GM23338 (cell line): ENCODE measurements around the gene AHDC1. TPM values are rescaled to one million over a fixed set of nuclear protein-coding genes. Genes with fewer than 3 reads are reported as not detected.
"Not testable (repeated sequence)": the region's sequence is repeated elsewhere in the genome, so short reads cannot be mapped to it uniquely, and the experiment has no call there.

Experiments
- ATAC-seq: fragments of 200-7000 bp; cut with Tn5 transposase; 3 replicates; pipeline ENCODE4 v1.9.1; 2020
- DNase-seq: peaks from one replicate; pipeline ENCODE4 v3.0.0-alpha.2; 2015; ENCODE audit warnings: low spot score
- H2AFZ ChIP-seq: fragments of 200-600 bp; sonication (generic); 2 replicates; pipeline ENCODE4 v1.8.0; 2016; ENCODE audit warnings: antibody characterized with exemption, mild to moderate bottlenecking, moderate library complexity
- H3F3A ChIP-seq: fragments of 200-600 bp; sonication (generic); replicated peaks from 2 replicates; pipeline ENCODE4 v1.8.0; 2017; ENCODE audit warnings: antibody characterized with exemption, mixed run types, low read depth
- H3K27ac ChIP-seq: fragments of 200-600 bp; sonication (generic); 2 replicates; pipeline ENCODE4 v1.6.1; 2016; ENCODE audit warnings: low read depth
- H3K27me3 ChIP-seq: fragments of 200-600 bp; sonication (generic); 2 replicates; pipeline ENCODE4 v1.8.0; 2016; ENCODE audit warnings: mild to moderate bottlenecking, mixed run types, moderate library complexity; ENCODE audit not compliant: insufficient read depth
- H3K36me3 ChIP-seq: fragments of 200-600 bp; sonication (generic); 2 replicates; pipeline ENCODE4 v1.8.0; 2016; ENCODE audit warnings: mild to moderate bottlenecking; ENCODE audit not compliant: insufficient read depth
- H3K4me1 ChIP-seq: fragments of 200-600 bp; sonication (generic); 2 replicates; pipeline ENCODE4 v1.8.0; 2016; ENCODE audit warnings: mild to moderate bottlenecking, moderate library complexity; ENCODE audit not compliant: insufficient read depth
- H3K4me2 ChIP-seq: fragments of 200-600 bp; sonication (generic); 2 replicates; pipeline ENCODE4 v1.7.1; 2017; ENCODE audit warnings: mixed run types
- H3K4me3 ChIP-seq: fragments of 200-600 bp; sonication (generic); 2 replicates; pipeline ENCODE4 v1.6.1; 2016; ENCODE audit warnings: mixed run types
- H3K79me2 ChIP-seq: fragments of 200-600 bp; sonication (generic); replicated peaks from 2 replicates; pipeline ENCODE4 v1.8.0; 2017; ENCODE audit warnings: mild to moderate bottlenecking; ENCODE audit not compliant: insufficient read depth
- H3K9me2 ChIP-seq: fragments of 200-600 bp; sonication (generic); 2 replicates; pipeline ENCODE4 v1.8.0; 2017; ENCODE audit not compliant: insufficient read depth
- H4K20me1 ChIP-seq: fragments of 200-600 bp; sonication (generic); replicated peaks from 2 replicates; pipeline ENCODE4 v1.8.0; 2017; ENCODE audit warnings: mild to moderate bottlenecking; ENCODE audit not compliant: insufficient read depth
- H3K27ac Mint-ChIP-seq: 2 replicates; pipeline ENCODE4 v1.8.0; 2020; ENCODE audit warnings: inconsistent platforms, mild to moderate bottlenecking, moderate library complexity, mixed read lengths
- H3K27me3 Mint-ChIP-seq: 3 replicates; pipeline ENCODE4 v1.8.0; 2022; ENCODE audit warnings: low read depth, mild to moderate bottlenecking, moderate library complexity, mixed read lengths, inconsistent platforms; ENCODE audit not compliant: insufficient read depth, poor library complexity
- H3K36me3 Mint-ChIP-seq: 3 replicates; pipeline ENCODE4 v1.8.0; 2021; ENCODE audit warnings: low read depth, mild to moderate bottlenecking, inconsistent platforms, moderate library complexity, mixed read lengths
- H3K4me1 Mint-ChIP-seq: 3 replicates; pipeline ENCODE4 v1.8.0; 2020; ENCODE audit warnings: mild to moderate bottlenecking, inconsistent platforms, mixed read lengths
- H3K4me3 Mint-ChIP-seq: 3 replicates; pipeline ENCODE4 v1.8.0; 2021; ENCODE audit warnings: moderate library complexity, mild to moderate bottlenecking, inconsistent platforms, mixed read lengths
- H3K9me3 Mint-ChIP-seq: 3 replicates; pipeline ENCODE4 v1.8.0; 2020; ENCODE audit warnings: moderate library complexity, mild to moderate bottlenecking, inconsistent platforms, mixed read lengths
- STAT1 ChIP-seq: IDR thresholded peaks from one replicate; pipeline ENCODE4 v1.6.1; 2016; ENCODE audit warnings: antibody characterized with exemption; ENCODE audit not compliant: unreplicated experiment
- polyA plus RNA-seq: library from polyadenylated mRNA; unstranded; fragments of >200 nt; fragmentation: Nextera tagmentation; extraction: Ambion mirVana; gene quantifications from 2 replicates; pipeline ENCODE4 v1.2.1, GENCODE V29; 2016
- total RNA-seq: library from RNA; depleted of rRNA; stranded (reverse); fragments of >200 nt; shearing (Covaris generic); gene quantifications from 2 replicates; pipeline ENCODE4 v1.2.3, GENCODE V29; 2014
- TF ChIP-seq, protein P1 (sequence below), 2 experiments: fragments of 200-600 bp in 1 of 2; sonication (generic) in 1 of 2; conservative IDR thresholded peaks; 2 replicates each; pipeline versions ENCODE4 v1.5.1 to v1.6.1; 2016 to 2017; ENCODE audit warnings: antibody characterized with exemption in 2 of 2, low read depth in 2 of 2, mild to moderate bottlenecking in 2 of 2, moderate library complexity in 1 of 2
- TF ChIP-seq, protein P2 (sequence below): fragments of 250-450 bp; sonication (Bioruptor Pico); IDR thresholded peaks from 2 replicates; pipeline ENCODE4 v1.5.0; 2020; ENCODE audit warnings: mild to moderate bottlenecking, moderate library complexity

The AHDC1 gene
- total and polyA plus RNA-seq, 2 experiments from 2014 or later: 8.3 to 22.2 TPM

GRCh38 chr1:27643600-27644368, 39.8 kb upstream of the AHDC1 start:
- ATAC-seq (peak; percentile 95), DNase-seq (peak; percentile 92)
- no peaks in the 10 kb centered on the region for H3K79me2 ChIP-seq
- TF ChIP-seq, protein P1, sequence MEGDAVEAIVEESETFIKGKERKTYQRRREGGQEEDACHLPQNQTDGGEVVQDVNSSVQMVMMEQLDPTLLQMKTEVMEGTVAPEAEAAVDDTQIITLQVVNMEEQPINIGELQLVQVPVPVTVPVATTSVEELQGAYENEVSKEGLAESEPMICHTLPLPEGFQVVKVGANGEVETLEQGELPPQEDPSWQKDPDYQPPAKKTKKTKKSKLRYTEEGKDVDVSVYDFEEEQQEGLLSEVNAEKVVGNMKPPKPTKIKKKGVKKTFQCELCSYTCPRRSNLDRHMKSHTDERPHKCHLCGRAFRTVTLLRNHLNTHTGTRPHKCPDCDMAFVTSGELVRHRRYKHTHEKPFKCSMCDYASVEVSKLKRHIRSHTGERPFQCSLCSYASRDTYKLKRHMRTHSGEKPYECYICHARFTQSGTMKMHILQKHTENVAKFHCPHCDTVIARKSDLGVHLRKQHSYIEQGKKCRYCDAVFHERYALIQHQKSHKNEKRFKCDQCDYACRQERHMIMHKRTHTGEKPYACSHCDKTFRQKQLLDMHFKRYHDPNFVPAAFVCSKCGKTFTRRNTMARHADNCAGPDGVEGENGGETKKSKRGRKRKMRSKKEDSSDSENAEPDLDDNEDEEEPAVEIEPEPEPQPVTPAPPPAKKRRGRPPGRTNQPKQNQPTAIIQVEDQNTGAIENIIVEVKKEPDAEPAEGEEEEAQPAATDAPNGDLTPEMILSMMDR (conservative IDR thresholded peaks at IDR 0.05; ENCODE audit: low read depth in 2 of 2): peak; percentile 79
- TF ChIP-seq, protein P2, sequence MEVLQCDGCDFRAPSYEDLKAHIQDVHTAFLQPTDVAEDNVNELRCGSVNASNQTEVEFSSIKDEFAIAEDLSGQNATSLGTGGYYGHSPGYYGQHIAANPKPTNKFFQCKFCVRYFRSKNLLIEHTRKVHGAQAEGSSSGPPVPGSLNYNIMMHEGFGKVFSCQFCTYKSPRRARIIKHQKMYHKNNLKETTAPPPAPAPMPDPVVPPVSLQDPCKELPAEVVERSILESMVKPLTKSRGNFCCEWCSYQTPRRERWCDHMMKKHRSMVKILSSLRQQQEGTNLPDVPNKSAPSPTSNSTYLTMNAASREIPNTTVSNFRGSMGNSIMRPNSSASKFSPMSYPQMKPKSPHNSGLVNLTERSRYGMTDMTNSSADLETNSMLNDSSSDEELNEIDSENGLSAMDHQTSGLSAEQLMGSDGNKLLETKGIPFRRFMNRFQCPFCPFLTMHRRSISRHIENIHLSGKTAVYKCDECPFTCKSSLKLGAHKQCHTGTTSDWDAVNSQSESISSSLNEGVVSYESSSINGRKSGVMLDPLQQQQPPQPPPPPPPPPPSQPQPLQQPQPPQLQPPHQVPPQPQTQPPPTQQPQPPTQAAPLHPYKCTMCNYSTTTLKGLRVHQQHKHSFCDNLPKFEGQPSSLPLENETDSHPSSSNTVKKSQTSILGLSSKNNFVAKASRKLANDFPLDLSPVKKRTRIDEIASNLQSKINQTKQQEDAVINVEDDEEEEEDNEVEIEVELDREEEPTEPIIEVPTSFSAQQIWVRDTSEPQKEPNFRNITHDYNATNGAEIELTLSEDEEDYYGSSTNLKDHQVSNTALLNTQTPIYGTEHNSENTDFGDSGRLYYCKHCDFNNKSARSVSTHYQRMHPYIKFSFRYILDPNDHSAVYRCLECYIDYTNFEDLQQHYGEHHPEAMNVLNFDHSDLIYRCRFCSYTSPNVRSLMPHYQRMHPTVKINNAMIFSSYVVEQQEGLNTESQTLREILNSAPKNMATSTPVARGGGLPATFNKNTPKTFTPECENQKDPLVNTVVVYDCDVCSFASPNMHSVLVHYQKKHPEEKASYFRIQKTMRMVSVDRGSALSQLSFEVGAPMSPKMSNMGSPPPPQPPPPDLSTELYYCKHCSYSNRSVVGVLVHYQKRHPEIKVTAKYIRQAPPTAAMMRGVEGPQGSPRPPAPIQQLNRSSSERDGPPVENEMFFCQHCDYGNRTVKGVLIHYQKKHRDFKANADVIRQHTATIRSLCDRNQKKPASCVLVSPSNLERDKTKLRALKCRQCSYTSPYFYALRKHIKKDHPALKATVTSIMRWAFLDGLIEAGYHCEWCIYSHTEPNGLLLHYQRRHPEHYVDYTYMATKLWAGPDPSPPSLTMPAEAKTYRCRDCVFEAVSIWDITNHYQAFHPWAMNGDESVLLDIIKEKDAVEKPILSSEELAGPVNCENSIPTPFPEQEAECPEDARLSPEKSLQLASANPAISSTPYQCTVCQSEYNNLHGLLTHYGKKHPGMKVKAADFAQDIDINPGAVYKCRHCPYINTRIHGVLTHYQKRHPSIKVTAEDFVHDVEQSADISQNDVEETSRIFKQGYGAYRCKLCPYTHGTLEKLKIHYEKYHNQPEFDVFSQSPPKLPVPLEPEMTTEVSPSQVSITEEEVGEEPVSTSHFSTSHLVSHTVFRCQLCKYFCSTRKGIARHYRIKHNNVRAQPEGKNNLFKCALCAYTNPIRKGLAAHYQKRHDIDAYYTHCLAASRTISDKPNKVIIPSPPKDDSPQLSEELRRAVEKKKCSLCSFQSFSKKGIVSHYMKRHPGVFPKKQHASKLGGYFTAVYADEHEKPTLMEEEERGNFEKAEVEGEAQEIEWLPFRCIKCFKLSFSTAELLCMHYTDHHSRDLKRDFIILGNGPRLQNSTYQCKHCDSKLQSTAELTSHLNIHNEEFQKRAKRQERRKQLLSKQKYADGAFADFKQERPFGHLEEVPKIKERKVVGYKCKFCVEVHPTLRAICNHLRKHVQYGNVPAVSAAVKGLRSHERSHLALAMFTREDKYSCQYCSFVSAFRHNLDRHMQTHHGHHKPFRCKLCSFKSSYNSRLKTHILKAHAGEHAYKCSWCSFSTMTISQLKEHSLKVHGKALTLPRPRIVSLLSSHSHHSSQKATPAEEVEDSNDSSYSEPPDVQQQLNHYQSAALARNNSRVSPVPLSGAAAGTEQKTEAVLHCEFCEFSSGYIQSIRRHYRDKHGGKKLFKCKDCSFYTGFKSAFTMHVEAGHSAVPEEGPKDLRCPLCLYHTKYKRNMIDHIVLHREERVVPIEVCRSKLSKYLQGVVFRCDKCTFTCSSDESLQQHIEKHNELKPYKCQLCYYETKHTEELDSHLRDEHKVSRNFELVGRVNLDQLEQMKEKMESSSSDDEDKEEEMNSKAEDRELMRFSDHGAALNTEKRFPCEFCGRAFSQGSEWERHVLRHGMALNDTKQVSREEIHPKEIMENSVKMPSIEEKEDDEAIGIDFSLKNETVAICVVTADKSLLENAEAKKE: no peak
- no peak for TF ChIP-seq STAT1
- H2AFZ ChIP-seq: peak overlapping the region; percentile 56; the same call in 1 of the 2 replicates
- peaks cover 10% of the 10 kb centered on the region for H3K4me1 Mint-ChIP-seq
- H3K36me3 Mint-ChIP-seq: no peaks in the 10 kb centered on the region
- H3K9me3 Mint-ChIP-seq: no peaks in the 10 kb centered on the region; the same call in 2 of the 3 replicates
- no peak overlapping the region for H3K4me3 Mint-ChIP-seq
- peaks cover 12% of the 10 kb centered on the region for H3K27me3 Mint-ChIP-seq
- peaks cover 9% of the 10 kb centered on the region; the same call in 1 of the 2 replicates for H3K4me1 ChIP-seq
- no peak overlapping the region for H3K4me3 ChIP-seq
- no peaks in the 10 kb centered on the region for H4K20me1 ChIP-seq
- H3K36me3 ChIP-seq: no peaks in the 10 kb centered on the region
- H3K27ac Mint-ChIP-seq: no peak overlapping the region
- H3K27ac ChIP-seq: no peak overlapping the region; the same call in 1 of the 2 replicates
- H3K9me2 ChIP-seq: no peaks in the 10 kb centered on the region
- H3K27me3 ChIP-seq: no peaks in the 10 kb centered on the region
- H3F3A ChIP-seq: no peaks in the 10 kb centered on the region; the same call in 1 of the 2 replicates
- H3K4me2 ChIP-seq: peak overlapping the region; percentile 28; the same call in 1 of the 2 replicates

- not testable (repeated sequence) for H3K9me3 Mint-ChIP-seq, DNase-seq, H3K4me1 Mint-ChIP-seq, H3K36me3 Mint-ChIP-seq, H3K4me3 Mint-ChIP-seq, H3K4me3 ChIP-seq, H3K9me2 ChIP-seq, H3K27ac ChIP-seq, H4K20me1 ChIP-seq, H3K36me3 ChIP-seq, ATAC-seq, H3K27ac Mint-ChIP-seq, H3K4me1 ChIP-seq, H3K27me3 ChIP-seq, H3F3A ChIP-seq, H3K79me2 ChIP-seq, H3K4me2 ChIP-seq
- H2AFZ ChIP-seq: peak overlapping the region; percentile 14; the same call in 1 of the 2 replicates
- peaks cover 17% of the 10 kb centered on the region for H3K27me3 Mint-ChIP-seq
These were observed 36.6 kb upstream of the AHDC1 start for GRCh38 chr1:27640514-27640913.
